GM19324 (cell line): ENCODE measurements around the gene TUT7.
A peak's percentile ranks its signal among the peaks of the same experiment; 100 is the strongest.
"Not testable (repeated sequence)": the region's sequence is repeated elsewhere in the genome, so short reads cannot be mapped to it uniquely, and the experiment has no call there.

Source experiments
- ATAC-seq: cut with Tn5 transposase; IDR thresholded peaks from one replicate; pipeline ENCODE4 v1.9.1; 2021; ENCODE audit warnings: mild to moderate bottlenecking, moderate library complexity; ENCODE audit not compliant: unreplicated experiment, low FRiP score

TUT7 gene

GRCh38 chr9:86349271-86349670 lies 4.9 kb downstream of the TUT7 start:
- ATAC-seq, result no peak

DNA sequence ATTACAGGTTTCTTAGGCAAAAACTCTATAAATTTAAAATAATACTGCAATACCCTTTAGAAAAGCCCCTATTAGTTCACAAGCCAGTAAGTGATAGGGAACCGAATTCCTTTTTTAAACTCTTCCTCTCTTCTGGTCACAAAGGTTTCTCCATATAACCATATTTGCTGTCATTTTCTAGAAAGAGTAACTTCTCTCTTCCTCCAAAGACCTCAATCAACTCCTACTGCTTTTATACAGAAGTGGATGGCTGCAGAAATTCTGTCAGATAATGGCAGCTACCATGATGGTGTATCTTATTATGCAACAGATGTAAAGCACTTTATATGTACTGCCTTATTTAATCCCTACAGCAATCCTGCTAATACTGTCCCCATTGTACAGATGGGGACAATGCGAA lies 6.2 kb downstream of the TUT7 start:
- ATAC-seq, result no peak

DNA sequence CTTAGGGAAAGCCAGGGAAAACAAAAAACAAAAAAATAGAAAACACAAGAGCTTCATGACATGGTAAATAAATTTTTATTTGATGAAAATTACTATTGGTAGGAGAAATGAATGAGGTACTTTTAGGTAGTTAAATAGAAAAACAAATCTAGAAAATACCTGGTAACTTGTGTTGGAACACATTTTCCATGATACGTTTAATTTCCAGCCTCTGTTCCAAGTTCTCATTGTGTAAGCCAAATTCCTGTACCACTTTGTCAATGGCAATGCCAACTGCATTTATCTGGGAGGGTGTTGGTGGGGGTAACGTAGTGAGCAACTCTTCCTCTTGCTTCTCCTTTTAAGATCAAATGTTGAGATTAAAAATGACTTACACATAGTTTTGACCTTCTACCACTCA lies 9.4 kb downstream of the TUT7 start:
- no peak for ATAC-seq

DNA sequence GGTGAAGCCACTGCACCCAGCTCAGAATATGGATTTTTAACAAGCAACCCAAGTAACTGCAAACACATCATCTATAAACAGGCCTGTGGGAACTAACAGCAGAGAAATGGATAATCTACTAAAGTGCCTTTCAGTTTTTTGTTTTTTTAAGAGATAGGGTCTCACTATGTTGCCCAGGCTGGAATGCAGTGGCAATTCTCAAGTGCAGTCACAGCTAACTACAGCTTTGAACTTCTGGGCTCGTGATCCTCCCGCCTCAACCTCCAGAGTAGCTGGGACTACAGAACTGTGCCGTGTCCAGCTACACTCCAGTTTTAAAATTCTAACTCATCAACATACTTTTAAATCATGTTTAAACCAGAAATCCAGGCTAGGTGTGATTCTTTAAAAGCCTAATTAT lies 11.9 kb downstream of the TUT7 start:
- ATAC-seq, result no peak

GRCh38 chr9:86341007-86341491 lies 13.2 kb downstream of the TUT7 start:
- no peak for ATAC-seq

DNA sequence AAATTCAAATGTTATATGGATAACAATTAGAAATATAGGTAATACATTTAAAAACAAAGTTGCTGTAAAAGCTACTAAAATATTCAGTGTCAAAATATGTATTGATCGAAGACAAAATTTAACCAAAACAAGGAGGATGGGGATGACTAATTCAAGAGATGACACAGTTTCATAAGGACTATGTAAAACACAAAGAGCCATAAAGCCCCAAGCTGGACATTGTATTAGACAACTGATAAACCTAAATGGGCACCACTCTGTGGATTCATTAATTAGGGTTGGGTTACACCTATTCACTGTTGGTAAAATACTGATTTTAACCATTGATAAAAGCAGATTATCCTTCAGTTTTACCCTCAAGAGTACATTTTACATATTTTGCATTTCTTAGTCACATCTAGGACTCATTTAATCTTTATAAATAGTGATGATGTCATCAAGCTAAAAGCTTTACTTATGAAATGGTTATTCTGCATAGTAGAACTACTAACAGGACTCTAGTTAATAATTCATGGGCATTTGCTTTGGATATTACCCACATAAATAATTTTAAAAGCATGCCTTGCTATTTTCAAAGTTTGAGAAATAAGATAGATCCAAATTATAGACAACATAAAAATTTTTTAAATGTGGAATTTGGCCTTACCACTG lies 13.7 kb downstream of the TUT7 start:
- ATAC-seq, result no peak

- ATAC-seq, result peak; percentile 51
Measured at GRCh38 chr9:86337469-86338108, 16.6 kb downstream of the TUT7 start.

GRCh38 chr9:86336058-86336457 lies 18.2 kb downstream of the TUT7 start:
- no peak for ATAC-seq

DNA sequence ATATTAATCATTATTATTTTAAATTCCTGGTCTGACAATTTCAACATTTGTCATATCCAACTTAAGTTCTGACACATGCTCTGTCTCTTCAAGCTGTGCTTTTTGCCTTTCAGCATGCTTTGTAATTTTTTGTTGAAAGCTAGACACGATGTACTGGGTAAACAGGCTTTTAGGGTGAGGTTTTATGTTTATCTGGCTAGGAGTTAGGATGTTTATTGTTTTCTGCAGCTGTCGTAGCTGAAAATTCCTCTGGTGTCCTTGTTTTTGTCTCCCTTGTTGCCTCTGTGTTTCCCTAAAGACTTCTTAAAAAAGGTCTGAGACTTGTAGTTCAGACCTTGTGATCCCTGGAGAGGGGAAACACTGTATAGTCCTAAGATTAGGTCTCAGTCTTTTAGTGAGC lies 20.6 kb downstream of the TUT7 start:
- no peak for ATAC-seq

DNA sequence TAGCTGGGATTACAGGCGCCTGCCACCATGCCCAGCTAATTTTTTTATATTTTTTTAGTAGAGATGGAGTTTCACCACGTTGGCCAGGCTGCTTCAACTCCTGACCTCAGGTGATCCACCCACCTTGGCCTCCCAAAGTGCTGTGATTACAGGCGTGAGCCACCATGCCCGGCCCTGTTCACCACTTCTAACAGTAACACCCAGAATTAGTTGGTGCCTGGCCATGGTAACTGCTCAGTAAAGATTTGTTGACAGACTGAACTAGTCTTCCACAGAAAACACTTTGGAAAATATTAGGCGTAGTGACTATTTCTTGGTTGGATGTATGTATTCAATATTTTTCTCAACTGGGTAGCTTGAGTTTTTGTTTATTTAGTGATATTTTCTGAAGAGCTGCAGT lies 24.0 kb downstream of the TUT7 start:
- ATAC-seq, result no peak

GRCh38 chr9:86329649-86330048 lies 24.6 kb downstream of the TUT7 start:
- ATAC-seq, result no peak

GRCh38 chr9:86328156-86328555 lies 26.1 kb downstream of the TUT7 start:
- ATAC-seq, result no peak

GRCh38 chr9:86326536-86326935 lies 27.7 kb downstream of the TUT7 start:
- ATAC-seq, result no peak

GRCh38 chr9:86324901-86325300 lies 29.3 kb downstream of the TUT7 start:
- ATAC-seq, result no peak

GRCh38 chr9:86324308-86324707 lies 29.9 kb downstream of the TUT7 start:
- ATAC-seq, result no peak

GRCh38 chr9:86322973-86323644 lies 31.1 kb downstream of the TUT7 start:
- no peak for ATAC-seq

DNA sequence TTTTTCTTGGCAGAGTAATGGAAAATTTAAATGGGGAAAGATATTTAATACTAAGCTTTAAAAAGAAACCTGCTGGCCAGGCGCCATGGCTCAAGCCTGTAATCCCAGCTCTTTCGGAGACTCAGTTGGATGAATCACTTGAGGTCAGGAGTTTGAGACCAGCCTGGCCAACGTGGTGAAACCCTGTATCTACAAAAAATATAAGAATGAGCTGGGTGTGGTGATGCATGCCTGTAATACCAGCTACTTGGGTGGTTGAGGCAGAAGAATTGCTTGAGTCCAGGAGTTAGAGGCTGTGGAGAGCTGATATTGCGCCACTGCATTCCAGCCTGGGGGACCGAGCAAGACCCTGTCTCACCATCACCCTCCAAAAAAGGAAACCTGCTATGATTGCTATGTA lies 32.8 kb downstream of the TUT7 start:
- ATAC-seq, result no peak

GRCh38 chr9:86318187-86318586 lies 36.0 kb downstream of the TUT7 start:
- no peak for ATAC-seq

GRCh38 chr9:86315078-86315477 lies 39.1 kb downstream of the TUT7 start:
- no peak for ATAC-seq

DNA sequence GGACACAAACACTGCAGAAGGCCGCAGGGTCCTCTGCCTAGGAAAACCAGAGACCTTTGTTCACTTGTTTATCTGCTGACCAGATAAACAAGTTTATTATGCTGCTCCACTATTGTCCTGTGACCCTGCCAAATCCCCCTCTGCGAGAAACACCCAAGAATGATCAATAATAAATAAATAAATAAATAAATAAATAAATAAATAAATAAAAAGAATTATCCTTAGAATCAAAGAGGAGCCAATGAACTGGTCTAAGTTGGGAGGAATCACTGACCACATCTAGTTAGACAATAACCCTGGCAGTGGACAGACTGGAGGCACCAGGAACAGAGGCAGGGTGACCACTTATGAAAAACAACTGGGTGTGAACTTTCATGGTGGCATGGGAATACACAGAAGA lies 41.3 kb downstream of the TUT7 start:
- ATAC-seq, result not testable (repeated sequence)

- no peak for ATAC-seq
Measured at GRCh38 chr9:86308687-86309086, 45.5 kb downstream of the TUT7 start.

DNA sequence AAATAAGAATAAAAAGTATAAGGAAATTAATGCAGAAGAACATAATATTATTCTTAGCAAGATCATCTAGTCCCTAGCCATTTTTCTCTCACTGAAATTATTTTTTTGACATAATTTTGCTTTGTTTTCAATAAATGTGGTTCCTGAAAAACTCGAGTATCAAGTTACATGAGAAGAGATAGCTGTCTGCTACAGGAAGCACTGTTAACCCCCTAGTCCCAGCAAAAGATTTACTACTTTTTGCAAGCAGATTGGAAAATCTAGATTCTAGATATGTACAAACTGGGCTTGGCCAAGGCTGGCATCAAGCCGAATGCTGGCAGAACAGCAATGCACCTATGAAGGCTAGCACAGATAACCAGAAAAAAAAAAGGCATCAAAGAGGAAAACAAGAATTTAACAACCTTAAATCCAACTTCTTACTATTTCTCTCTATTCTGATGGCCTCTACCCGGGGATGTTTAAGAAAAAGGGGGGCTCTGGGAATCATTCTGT lies 49.9 kb downstream of the TUT7 start:
- no peak for ATAC-seq
